ENCODE data around the gene DPYD.
"Not testable (repeated sequence)": the region's sequence is repeated elsewhere in the genome, so short reads cannot be mapped to it uniquely, and the experiment has no call there.

GRCh38 chr1:97231354-97231753 is 689.5 kb downstream of the DPYD start:
- not testable (repeated sequence) for TF ChIP-seq CTCF (IDR thresholded peaks at IDR 0.05; ENCODE audit: low read length); EZH2phosphoT487 (IDR thresholded peaks at IDR 0.05; ENCODE audit: low read length); EZH2 (optimal IDR thresholded peaks at IDR 0.05; ENCODE audit: low read depth, low read length)
